A673 (cell line): ENCODE data around the gene ATP13A4. TPM values are rescaled to one million over a fixed set of nuclear protein-coding genes. Genes with fewer than 3 reads are reported as not detected.

Experiments
- BruUV-seq: library from RNA; stranded (reverse); fragments of 400-500 nt; replicated peaks from 2 replicates; lab custom pipeline; 2021; lab: Mats Ljungman, UMichigan
- CTCF ChIA-PET: fragments of 300-600 bp; sonication (Branson Sonifier 250); formaldehyde crosslinking; loops from one replicate; lab custom pipeline; 2022; ENCODE audit warnings: antibody characterized with exemption; lab: Charles Lee
- POLR2A ChIA-PET: fragments of 300-600 bp; sonication (Branson Sonifier 250); formaldehyde crosslinking; loops from one replicate; lab custom pipeline; 2022; ENCODE audit warnings: antibody characterized with exemption; ENCODE audit not compliant: low non-redundant PET; lab: Charles Lee
- DNase-seq: peaks from one replicate; pipeline ENCODE4 v3.0.0-alpha.2; 2015; ENCODE audit warnings: low spot score
- H3K27ac ChIP-seq: fragments of 200-600 bp; sonication (generic); 2 replicates; pipeline ENCODE4 v1.5.1; 2016; ENCODE audit warnings: mixed run types, low read depth, mild to moderate bottlenecking, mixed read lengths, antibody characterized with exemption, low read length; ENCODE audit not compliant: poor library complexity, severe bottlenecking
- H3K27me3 ChIP-seq: fragments of 200-600 bp; sonication (generic); replicated peaks from 2 replicates; pipeline ENCODE4 v1.6.1; 2017; ENCODE audit warnings: mixed run types, low read depth, mild to moderate bottlenecking, mixed read lengths, antibody characterized with exemption, low read length; ENCODE audit not compliant: insufficient read depth, poor library complexity
- H3K36me3 ChIP-seq: fragments of 200-600 bp; sonication (generic); 2 replicates; pipeline ENCODE4 v1.6.1; 2016; ENCODE audit warnings: mixed run types, mild to moderate bottlenecking, mixed read lengths, antibody characterized with exemption, low read length; ENCODE audit not compliant: insufficient read depth, poor library complexity, severe bottlenecking
- H3K4me1 ChIP-seq: fragments of 200-600 bp; sonication (generic); 2 replicates; pipeline ENCODE4 v1.6.1; 2017; ENCODE audit warnings: mixed run types, mild to moderate bottlenecking, mixed read lengths, antibody characterized with exemption, low read length; ENCODE audit not compliant: insufficient read depth, poor library complexity, severe bottlenecking
- H3K4me3 ChIP-seq: fragments of 200-600 bp; sonication (generic); 2 replicates; pipeline ENCODE4 v1.5.1; 2016; ENCODE audit warnings: low read depth, mixed run types, mild to moderate bottlenecking, mixed read lengths, low read length; ENCODE audit not compliant: poor library complexity, severe bottlenecking
- H3K9me3 ChIP-seq: fragments of 200-600 bp; sonication (generic); 2 replicates; pipeline ENCODE4 v1.6.1; 2016; ENCODE audit warnings: mixed run types, low read depth, mild to moderate bottlenecking, mixed read lengths, antibody characterized with exemption, low read length; ENCODE audit not compliant: poor library complexity, severe bottlenecking
- EZH2 ChIP-seq: fragments of 200-600 bp; sonication (generic); IDR thresholded peaks from 2 replicates; pipeline ENCODE4 v1.6.1; 2017; ENCODE audit warnings: borderline replicate concordance, low read depth, mild to moderate bottlenecking, mixed read lengths, antibody characterized with exemption, low read length; ENCODE audit not compliant: poor library complexity, severe bottlenecking
- intact Hi-C: fragments of 100-400 bp; cut with micrococcal nuclease; formaldehyde crosslinking; loops from one replicate; pipeline ENCODE4 v1.10.0; 2022; ENCODE audit not compliant: unreplicated experiment
- total RNA-seq: library from RNA; stranded (reverse); gene quantifications from 2 replicates; pipeline ENCODE4 v1.2.3, GENCODE V29; 2021
- TF ChIP-seq, protein P1 (sequence below): fragments of 300-800, 200-600 bp; sonication (generic); conservative IDR thresholded peaks from 2 replicates; pipeline ENCODE4 v1.5.1; 2017; ENCODE audit warnings: low read depth, mild to moderate bottlenecking, antibody characterized with exemption, low read length, moderate library complexity, mixed read lengths

Gene ATP13A4
- total RNA-seq, 1 experiment from 2014 or later: not detected

DNA sequence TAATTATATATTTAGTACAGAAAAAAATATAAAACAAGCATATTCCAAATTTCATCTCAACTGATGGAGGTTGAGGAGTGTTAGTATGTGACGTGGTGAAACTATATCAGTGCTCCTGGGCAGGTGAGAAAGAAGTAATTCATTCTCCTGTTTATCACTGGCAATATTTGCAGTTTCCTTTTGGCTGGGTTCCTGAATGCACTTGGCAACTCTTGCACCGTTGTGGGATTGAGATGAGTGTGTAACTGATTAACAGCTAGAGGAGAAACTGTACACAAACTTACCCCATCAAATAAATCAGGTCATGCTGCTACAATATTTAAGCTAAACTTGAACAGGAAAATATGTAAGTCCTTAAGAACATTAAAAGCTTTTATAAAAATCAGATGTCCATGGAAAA is 2.1 kb upstream of the ATP13A4 start:
- H3K9me3 ChIP-seq: no peaks in the 10 kb centered on the region
- TF ChIP-seq EZH2: no peak
- TF ChIP-seq, protein P1, sequence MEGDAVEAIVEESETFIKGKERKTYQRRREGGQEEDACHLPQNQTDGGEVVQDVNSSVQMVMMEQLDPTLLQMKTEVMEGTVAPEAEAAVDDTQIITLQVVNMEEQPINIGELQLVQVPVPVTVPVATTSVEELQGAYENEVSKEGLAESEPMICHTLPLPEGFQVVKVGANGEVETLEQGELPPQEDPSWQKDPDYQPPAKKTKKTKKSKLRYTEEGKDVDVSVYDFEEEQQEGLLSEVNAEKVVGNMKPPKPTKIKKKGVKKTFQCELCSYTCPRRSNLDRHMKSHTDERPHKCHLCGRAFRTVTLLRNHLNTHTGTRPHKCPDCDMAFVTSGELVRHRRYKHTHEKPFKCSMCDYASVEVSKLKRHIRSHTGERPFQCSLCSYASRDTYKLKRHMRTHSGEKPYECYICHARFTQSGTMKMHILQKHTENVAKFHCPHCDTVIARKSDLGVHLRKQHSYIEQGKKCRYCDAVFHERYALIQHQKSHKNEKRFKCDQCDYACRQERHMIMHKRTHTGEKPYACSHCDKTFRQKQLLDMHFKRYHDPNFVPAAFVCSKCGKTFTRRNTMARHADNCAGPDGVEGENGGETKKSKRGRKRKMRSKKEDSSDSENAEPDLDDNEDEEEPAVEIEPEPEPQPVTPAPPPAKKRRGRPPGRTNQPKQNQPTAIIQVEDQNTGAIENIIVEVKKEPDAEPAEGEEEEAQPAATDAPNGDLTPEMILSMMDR: no peak
- no peaks in the 10 kb centered on the region for H3K27me3 ChIP-seq
- ChIA-PET CTCF (no interaction called here), POLR2A (no interaction called here)
- no peak overlapping the region for H3K4me3 ChIP-seq
- no peaks in the 10 kb centered on the region for H3K36me3 ChIP-seq
- no peak overlapping the region for H3K27ac ChIP-seq
- BruUV-seq: no TSS peak
- intact Hi-C loops: no loop called here
- DNase-seq: no peak
- no peaks in the 10 kb centered on the region for H3K4me1 ChIP-seq

DNA sequence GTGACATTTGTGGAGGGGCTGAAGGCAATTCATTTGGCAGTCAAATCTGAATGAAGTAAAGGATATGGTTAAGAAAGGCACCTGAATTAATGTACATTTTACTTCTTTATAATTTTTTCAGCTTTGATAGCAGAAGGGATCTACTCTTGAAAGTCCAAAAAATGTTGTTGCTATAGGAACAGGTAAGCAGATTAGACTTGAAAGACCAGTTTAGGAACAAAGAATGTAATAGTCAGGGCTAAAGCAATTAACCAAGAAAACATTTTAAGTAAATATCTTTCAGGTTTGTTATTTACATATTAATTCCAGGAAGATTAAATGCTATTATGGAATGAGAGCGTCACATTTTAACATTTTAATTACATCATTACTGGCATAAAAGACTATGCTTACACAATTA is 1.1 kb downstream of the ATP13A4 start:
- H3K27me3 ChIP-seq: no peaks in the 10 kb centered on the region
- no peak overlapping the region for H3K4me3 ChIP-seq
- peaks cover 5% of the 10 kb centered on the region for H3K4me1 ChIP-seq
- TF ChIP-seq, protein P1: no peak
- TF ChIP-seq EZH2: no peak
- H3K9me3 ChIP-seq: no peaks in the 10 kb centered on the region
- H3K27ac ChIP-seq: no peak overlapping the region
- intact Hi-C loops: no loop called here
- H3K36me3 ChIP-seq: no peaks in the 10 kb centered on the region
- no peak for DNase-seq
- POLR2A ChIA-PET: no interaction called here
- CTCF ChIA-PET: no interaction called here
- BruUV-seq: no TSS peak

DNA sequence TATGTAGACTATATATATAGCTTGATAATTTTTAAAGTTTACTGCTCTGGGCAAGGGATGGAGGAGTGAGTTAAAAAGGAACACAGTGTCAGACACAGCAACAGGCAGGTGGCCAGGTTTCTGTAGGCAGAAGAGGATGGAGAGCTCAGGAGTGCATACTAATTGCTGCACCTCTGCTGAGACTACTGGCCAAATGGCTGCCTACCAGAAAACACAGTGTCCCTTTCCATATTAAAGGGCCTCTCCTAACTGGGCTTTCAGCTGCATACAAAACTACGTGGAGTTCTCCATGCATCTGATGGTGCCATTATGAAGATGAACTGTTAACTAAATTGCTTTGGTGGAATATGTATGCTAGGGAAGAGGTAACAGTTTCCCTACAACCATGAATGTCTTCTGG is 1.8 kb downstream of the ATP13A4 start:
- intact Hi-C loops: no loop called here
- Histone ChIP-seq H3K27ac (no peak overlapping the region), H3K4me1 (peaks cover 11% of the 10 kb centered on the region), H3K27me3 (no peaks in the 10 kb centered on the region), H3K36me3 (no peaks in the 10 kb centered on the region), H3K9me3 (no peaks in the 10 kb centered on the region), H3K4me3 (no peak overlapping the region)
- no peak for TF ChIP-seq EZH2
- TF ChIP-seq, protein P1: no peak
- no TSS peak for BruUV-seq
- CTCF ChIA-PET: no interaction called here
- no peak for DNase-seq
- POLR2A ChIA-PET: no interaction called here
